Esophagus squamous epithelium (tissue), 5 donors: Measurements from ENCODE around the gene SFXN1. TPM values are rescaled to one million over a fixed set of nuclear protein-coding genes. Genes with fewer than 3 reads are reported as not detected.

ENCODE experiments used
- DNase-seq: peaks from one replicate; lab custom pipeline; 2025; lab: John Stamatoyannopoulos, UW
- H3K27ac ChIP-seq, 4 donors: fragments of 200-600 bp; sonication (generic); one replicate each; pipeline ENCODE4 v1.5.1; 2016 to 2019; ENCODE audit warnings: mild to moderate bottlenecking in 1 of 4
- H3K27me3 ChIP-seq, 4 donors: fragments of 200-600 bp; sonication (generic); 1 replicate in 3 of 4; 2 replicates in 1 of 4; pipeline versions ENCODE4 v1.5.1 to v1.6.0; 2017 to 2021; ENCODE audit warnings: antibody characterized with exemption in 1 of 4
- H3K36me3 ChIP-seq, 3 donors: fragments of 200-600 bp; sonication (generic); one replicate each; pipeline ENCODE4 v1.5.1; 2016 to 2019
- H3K4me1 ChIP-seq, 3 donors: fragments of 200-600 bp; sonication (generic); one replicate each; pipeline ENCODE4 v1.5.1; 2017 to 2019
- H3K4me3 ChIP-seq, 4 donors: fragments of 200-600 bp; sonication (generic); 1 replicate in 3 of 4; 2 replicates in 1 of 4; pipeline ENCODE4 v1.5.1; 2016 to 2019; ENCODE audit warnings: mild to moderate bottlenecking in 2 of 4, moderate library complexity in 1 of 4
- H3K9me3 ChIP-seq, 3 donors: fragments of 200-600 bp; sonication (generic); one replicate each; pipeline ENCODE4 v1.5.1; 2016 to 2019
- POLR2A ChIP-seq, 4 donors: fragments of 450-650 bp; IDR thresholded peaks; one replicate each; pipeline ENCODE4 v1.6.1; 2017; ENCODE audit warnings: antibody characterized with exemption in 4 of 4, mild to moderate bottlenecking in 4 of 4, moderate library complexity in 3 of 4
- WGBS, 2 donors: methylation state at CpG; one replicate each; pipeline ENCODE4 v1.1.5; 2018; 5-methylcytosine and 5-hydroxymethylcytosine counted together
- intact Hi-C: fragments of 100-400 bp; cut with DNase I; formaldehyde crosslinking; loops from one replicate; pipeline ENCODE4 v1.15.0; 2022
- total RNA-seq, 4 donors: library from RNA; depleted of rRNA; stranded (reverse); fragments of >200 nt; gene quantifications; one replicate each; pipeline ENCODE4 v1.1.0, GENCODE V29; 2016
- TF ChIP-seq, protein P1 (sequence below), 6 experiments: fragments of 450-650 bp in 4 of 6; fragments of 200-600 bp in 2 of 6; sonication (generic) in 2 of 6; IDR thresholded peaks; one replicate each; pipeline ENCODE4 v1.5.1; 2016 to 2019; ENCODE audit warnings: antibody characterized with exemption in 6 of 6, mild to moderate bottlenecking in 4 of 6, moderate library complexity in 4 of 6
- donor health status: DM: yes; HTN: yes; CAD: no.

SFXN1 gene
- total RNA-seq, 4 donors from 2014 or later = 39.6 to 81.7 (median 51.9) TPM

DNA sequence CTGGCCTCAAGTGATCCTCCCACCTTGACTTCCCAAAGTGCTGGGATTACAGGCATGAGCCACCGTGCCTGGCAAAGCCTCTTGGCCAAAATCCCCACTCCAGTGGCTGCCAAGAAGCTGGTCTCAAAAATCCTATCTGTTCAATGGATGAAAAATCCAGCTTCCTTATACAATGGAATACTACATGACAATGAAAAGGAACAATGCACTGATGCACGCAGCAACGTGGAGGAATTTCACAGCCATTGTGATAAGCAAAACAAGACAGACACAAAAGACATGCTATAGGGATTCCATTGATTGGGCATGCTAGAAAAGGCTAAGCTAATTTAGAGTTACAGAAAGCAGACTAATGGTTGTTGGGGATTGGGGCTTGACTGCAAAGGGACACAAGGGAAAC, 13.1 kb upstream of the SFXN1 start:
- no peak overlapping the region for H3K27ac ChIP-seq
- peaks cover 1 to 48% (median 25%) of the 10 kb centered on the region in 3 donors for H3K4me1 ChIP-seq
- H3K9me3 ChIP-seq = no peaks in the 10 kb centered on the region
- H3K27me3 ChIP-seq = peaks cover 0 to 9% (median 0%) of the 10 kb centered on the region in 4 donors
- TF ChIP-seq, protein P1, sequence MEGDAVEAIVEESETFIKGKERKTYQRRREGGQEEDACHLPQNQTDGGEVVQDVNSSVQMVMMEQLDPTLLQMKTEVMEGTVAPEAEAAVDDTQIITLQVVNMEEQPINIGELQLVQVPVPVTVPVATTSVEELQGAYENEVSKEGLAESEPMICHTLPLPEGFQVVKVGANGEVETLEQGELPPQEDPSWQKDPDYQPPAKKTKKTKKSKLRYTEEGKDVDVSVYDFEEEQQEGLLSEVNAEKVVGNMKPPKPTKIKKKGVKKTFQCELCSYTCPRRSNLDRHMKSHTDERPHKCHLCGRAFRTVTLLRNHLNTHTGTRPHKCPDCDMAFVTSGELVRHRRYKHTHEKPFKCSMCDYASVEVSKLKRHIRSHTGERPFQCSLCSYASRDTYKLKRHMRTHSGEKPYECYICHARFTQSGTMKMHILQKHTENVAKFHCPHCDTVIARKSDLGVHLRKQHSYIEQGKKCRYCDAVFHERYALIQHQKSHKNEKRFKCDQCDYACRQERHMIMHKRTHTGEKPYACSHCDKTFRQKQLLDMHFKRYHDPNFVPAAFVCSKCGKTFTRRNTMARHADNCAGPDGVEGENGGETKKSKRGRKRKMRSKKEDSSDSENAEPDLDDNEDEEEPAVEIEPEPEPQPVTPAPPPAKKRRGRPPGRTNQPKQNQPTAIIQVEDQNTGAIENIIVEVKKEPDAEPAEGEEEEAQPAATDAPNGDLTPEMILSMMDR (IDR thresholded peaks at IDR 0.05) = no peak
- no peak for TF ChIP-seq POLR2A (IDR thresholded peaks at IDR 0.05)
- no peak overlapping the region for H3K4me3 ChIP-seq
- WGBS, 2 donors = 22 to 41% methylated on average over 2 to 3 of the region's 3 CpGs
- H3K36me3 ChIP-seq = no peaks in the 10 kb centered on the region
- DNase-seq = no peak
- intact Hi-C loops = no loop called here

DNA sequence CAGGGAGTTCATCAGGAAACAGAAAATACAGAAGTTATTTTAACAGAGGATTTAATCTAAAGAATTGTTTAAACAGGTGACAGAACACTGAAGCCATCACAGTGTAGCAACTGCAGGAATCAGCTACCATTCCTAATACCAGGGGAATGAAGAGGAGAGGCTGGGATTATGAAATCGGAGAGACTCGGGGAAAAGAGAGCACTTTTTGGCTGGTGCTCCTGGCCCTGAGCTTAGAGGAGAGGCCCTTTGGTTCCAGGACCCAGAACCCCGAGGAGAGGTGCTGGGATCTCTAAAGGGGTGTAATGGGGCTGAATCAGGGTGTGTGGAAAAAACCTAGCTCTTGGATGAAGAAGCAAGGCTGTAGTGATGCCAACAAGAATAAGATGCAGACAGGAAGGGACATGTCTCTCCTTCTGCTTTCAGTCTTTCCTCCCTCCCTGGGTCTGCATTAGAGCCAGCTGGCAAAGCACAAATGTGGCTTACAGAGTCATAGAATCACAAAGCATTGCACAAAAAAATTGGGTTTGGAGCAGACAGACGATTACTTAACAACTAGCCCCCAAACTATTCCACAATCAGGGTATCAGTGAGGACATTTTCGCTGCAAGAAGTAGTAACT, 11.6 kb upstream of the SFXN1 start:
- no peak overlapping the region for H3K4me3 ChIP-seq
- peaks cover 0 to 14% (median 0%) of the 10 kb centered on the region in 4 donors for H3K27me3 ChIP-seq
- WGBS, 2 donors = 14 to 15% methylated on average over 5 of the region's 5 CpGs
- DNase-seq = no peak
- peak overlapping the region; percentile 57 to 76 (median 59) for H3K27ac ChIP-seq
- no peaks in the 10 kb centered on the region for H3K9me3 ChIP-seq
- TF ChIP-seq, protein P1 (IDR thresholded peaks at IDR 0.05) = no peak
- no peak for TF ChIP-seq POLR2A (IDR thresholded peaks at IDR 0.05)
- no peaks in the 10 kb centered on the region for H3K36me3 ChIP-seq
- intact Hi-C loops = no loop called here
- peaks cover 7 to 57% (median 25%) of the 10 kb centered on the region in 3 donors for H3K4me1 ChIP-seq

DNA sequence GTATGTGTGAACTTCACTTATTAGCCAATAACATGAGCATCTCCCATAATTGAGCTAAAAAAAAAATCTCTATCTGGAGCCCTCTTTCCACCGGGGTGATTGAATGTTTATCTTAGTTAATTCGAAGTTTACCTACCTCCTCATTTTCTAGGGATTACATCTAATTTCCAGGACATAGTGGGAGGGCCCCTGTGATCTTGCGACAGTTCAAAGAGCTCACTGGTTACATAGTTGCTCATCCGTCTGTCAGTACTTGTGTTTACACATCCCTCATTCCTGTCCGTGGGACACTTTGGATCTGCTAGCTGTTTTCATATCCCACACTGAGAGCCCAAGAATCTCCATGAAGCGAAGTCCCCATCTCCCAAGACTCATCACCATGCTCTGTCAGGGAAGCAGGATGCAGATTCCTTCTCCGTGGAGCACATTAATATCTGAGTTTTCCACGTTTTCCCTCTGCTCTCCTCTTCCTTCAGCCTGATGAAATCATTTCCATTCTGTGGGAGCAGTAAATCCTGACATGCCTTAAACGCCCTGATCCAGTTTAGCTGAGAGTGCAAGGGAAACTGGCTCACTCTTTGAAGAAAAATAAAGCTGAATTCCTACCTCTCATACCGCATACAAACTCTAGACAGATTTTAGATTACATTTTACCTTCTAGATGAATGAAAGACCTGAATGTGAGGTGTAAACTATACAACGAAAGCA, 10.2 kb upstream of the SFXN1 start:
- intact Hi-C loops = no loop called here
- H3K36me3 ChIP-seq = no peaks in the 10 kb centered on the region
- no peak overlapping the region for H3K27ac ChIP-seq
- H3K4me3 ChIP-seq = no peak overlapping the region
- TF ChIP-seq POLR2A (IDR thresholded peaks at IDR 0.05) = no peak
- TF ChIP-seq, protein P1 (IDR thresholded peaks at IDR 0.05) = no peak
- no peaks in the 10 kb centered on the region for H3K9me3 ChIP-seq
- H3K4me1 ChIP-seq = peaks cover 7 to 57% (median 25%) of the 10 kb centered on the region in 3 donors
- H3K27me3 ChIP-seq = peaks cover 0 to 23% (median 0%) of the 10 kb centered on the region in 4 donors
- 25 to 37% methylated on average over 11 of the region's 11 CpGs for WGBS, 2 donors
- no peak for DNase-seq

DNA sequence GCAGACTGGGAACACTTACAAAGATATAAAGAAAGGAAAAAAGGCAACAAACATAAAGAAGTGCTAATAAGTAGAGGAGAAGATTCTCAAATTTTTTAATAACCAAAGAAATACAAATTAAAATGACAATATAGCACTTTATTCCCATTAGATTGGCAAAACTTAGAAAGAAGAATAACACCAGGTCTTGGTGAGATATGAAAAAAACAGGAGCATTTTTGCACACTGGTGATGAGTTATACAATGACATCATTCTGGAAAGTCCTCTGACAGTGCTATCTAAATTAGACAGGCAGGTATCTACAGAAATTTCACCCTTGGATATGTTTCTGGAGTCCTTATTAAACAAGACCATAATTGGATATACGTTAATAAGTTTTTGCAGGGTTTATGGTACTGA, 9.5 kb upstream of the SFXN1 start:
- peaks cover 7 to 57% (median 25%) of the 10 kb centered on the region in 3 donors for H3K4me1 ChIP-seq
- intact Hi-C loops = no loop called here
- no peak overlapping the region for H3K4me3 ChIP-seq
- no peaks in the 10 kb centered on the region for H3K9me3 ChIP-seq
- no peak overlapping the region for H3K27ac ChIP-seq
- 90 to 94% methylated on average over 1 of the region's 1 CpG for WGBS, 2 donors
- TF ChIP-seq, protein P1 (IDR thresholded peaks at IDR 0.05) = no peak
- no peak for TF ChIP-seq POLR2A (IDR thresholded peaks at IDR 0.05)
- no peaks in the 10 kb centered on the region for H3K36me3 ChIP-seq
- no peak for DNase-seq
- peaks cover 0 to 23% (median 0%) of the 10 kb centered on the region in 4 donors for H3K27me3 ChIP-seq

DNA sequence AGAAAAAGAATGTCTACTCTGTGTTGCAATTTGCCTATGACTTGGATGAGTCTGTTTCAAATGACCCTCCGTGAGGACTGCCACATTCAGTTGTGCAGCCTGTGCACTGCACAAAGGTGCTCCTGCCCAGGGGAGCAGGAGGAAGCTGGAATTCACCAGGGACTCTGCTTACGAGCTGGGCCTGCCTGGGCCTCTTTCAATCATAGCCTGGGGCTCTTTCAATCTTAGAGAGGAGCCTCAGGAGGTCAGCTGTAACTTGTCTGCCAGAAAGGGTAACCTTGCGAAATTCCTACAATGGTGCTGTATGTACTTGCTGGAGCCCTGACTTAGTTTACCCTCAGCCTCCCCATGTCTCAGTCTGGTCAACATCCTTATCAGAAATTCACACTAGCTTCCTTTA, 8.4 kb upstream of the SFXN1 start:
- Histone ChIP-seq H3K36me3 (no peaks in the 10 kb centered on the region), H3K9me3 (no peaks in the 10 kb centered on the region), H3K27ac (no peak overlapping the region), H3K4me1 (peaks cover 7 to 52% (median 20%) of the 10 kb centered on the region in 3 donors), H3K4me3 (no peak overlapping the region), H3K27me3 (peaks cover 0 to 23% (median 0%) of the 10 kb centered on the region in 4 donors)
- TF ChIP-seq POLR2A (IDR thresholded peaks at IDR 0.05) = no peak
- TF ChIP-seq, protein P1 (IDR thresholded peaks at IDR 0.05) = no peak
- DNase-seq = no peak
- 43 to 44% methylated on average over 3 of the region's 3 CpGs for WGBS, 2 donors
- intact Hi-C loops = no loop called here
